Thyroid gland (tissue), 4 donors: ENCODE data around the gene NUAK1.

Source experiments
- POLR2A ChIP-seq, 2 donors: fragments of 450-650 bp; IDR thresholded peaks; one replicate each; pipeline ENCODE4 v1.6.1; 2017; ENCODE audit warnings: antibody characterized with exemption in 2 of 2, mild to moderate bottlenecking in 2 of 2, moderate library complexity in 1 of 2
- TF ChIP-seq, protein P1 (sequence below), 6 experiments: fragments of 200-600 bp in 3 of 6; fragments of 450-650 bp in 3 of 6; sonication (generic) in 3 of 6; IDR thresholded peaks; one replicate each; pipeline ENCODE4 v1.5.1; 2016 to 2019; ENCODE audit warnings: antibody characterized with exemption in 6 of 6, mild to moderate bottlenecking in 2 of 6, inconsistent platforms in 1 of 6, moderate library complexity in 1 of 6

GRCh38 chr12:106113446-106113823 is 25.3 kb downstream of the NUAK1 start:
- TF ChIP-seq POLR2A (IDR thresholded peaks at IDR 0.05): no peak
- TF ChIP-seq, protein P1, sequence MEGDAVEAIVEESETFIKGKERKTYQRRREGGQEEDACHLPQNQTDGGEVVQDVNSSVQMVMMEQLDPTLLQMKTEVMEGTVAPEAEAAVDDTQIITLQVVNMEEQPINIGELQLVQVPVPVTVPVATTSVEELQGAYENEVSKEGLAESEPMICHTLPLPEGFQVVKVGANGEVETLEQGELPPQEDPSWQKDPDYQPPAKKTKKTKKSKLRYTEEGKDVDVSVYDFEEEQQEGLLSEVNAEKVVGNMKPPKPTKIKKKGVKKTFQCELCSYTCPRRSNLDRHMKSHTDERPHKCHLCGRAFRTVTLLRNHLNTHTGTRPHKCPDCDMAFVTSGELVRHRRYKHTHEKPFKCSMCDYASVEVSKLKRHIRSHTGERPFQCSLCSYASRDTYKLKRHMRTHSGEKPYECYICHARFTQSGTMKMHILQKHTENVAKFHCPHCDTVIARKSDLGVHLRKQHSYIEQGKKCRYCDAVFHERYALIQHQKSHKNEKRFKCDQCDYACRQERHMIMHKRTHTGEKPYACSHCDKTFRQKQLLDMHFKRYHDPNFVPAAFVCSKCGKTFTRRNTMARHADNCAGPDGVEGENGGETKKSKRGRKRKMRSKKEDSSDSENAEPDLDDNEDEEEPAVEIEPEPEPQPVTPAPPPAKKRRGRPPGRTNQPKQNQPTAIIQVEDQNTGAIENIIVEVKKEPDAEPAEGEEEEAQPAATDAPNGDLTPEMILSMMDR (IDR thresholded peaks at IDR 0.05): no peak
